OCI-LY1 (cell line): Measurements from ENCODE around the gene ZNF277.

Source experiments
- H2AFZ ChIP-seq: fragments of 200-600 bp; sonication (generic), shearing (Covaris generic); 2 replicates; pipeline ENCODE4 v1.6.0; 2014; ENCODE audit warnings: antibody characterized with exemption, mild to moderate bottlenecking, low read length
- H3F3A ChIP-seq: fragments of 200-600 bp; sonication (generic), shearing (Covaris generic); 2 replicates; pipeline ENCODE4 v1.6.0; 2014; ENCODE audit warnings: mild to moderate bottlenecking, antibody characterized with exemption, low read length, moderate library complexity; ENCODE audit not compliant: insufficient read depth
- H3K27ac ChIP-seq: fragments of 200-600 bp; sonication (generic); 2 replicates; pipeline ENCODE4 v1.5.1; 2014; ENCODE audit warnings: low read length, mixed run types, mild to moderate bottlenecking, low read depth; ENCODE audit not compliant: poor library complexity, severe bottlenecking
- H3K27me3 ChIP-seq: fragments of 200-600 bp; sonication (generic); 2 replicates; pipeline ENCODE4 v1.6.0; 2014; ENCODE audit warnings: antibody characterized with exemption, mild to moderate bottlenecking, low read length, moderate library complexity; ENCODE audit not compliant: insufficient read depth
- H3K36me3 ChIP-seq: fragments of 200-600 bp; sonication (generic); 2 replicates; pipeline ENCODE4 v1.6.1; 2014; ENCODE audit warnings: mild to moderate bottlenecking, antibody characterized with exemption, low read length, moderate library complexity, mixed read lengths; ENCODE audit not compliant: insufficient read depth
- H3K4me1 ChIP-seq: fragments of 200-600 bp; sonication (generic); 2 replicates; pipeline ENCODE4 v1.5.1; 2014; ENCODE audit warnings: mild to moderate bottlenecking, low read length, moderate library complexity; ENCODE audit not compliant: insufficient read depth, severe bottlenecking
- H3K4me2 ChIP-seq: fragments of 200-600 bp; sonication (generic), shearing (Covaris generic); 2 replicates; pipeline ENCODE4 v1.6.1; 2014; ENCODE audit warnings: low read length
- H3K4me3 ChIP-seq: fragments of 200-600 bp; sonication (generic); 2 replicates; pipeline ENCODE4 v1.5.1; 2014; ENCODE audit warnings: low read length, low read depth, mild to moderate bottlenecking, mixed read lengths; ENCODE audit not compliant: poor library complexity, severe bottlenecking
- H3K79me2 ChIP-seq: fragments of 200-600 bp; shearing (Covaris generic); 2 replicates; pipeline ENCODE4 v1.6.1; 2016; ENCODE audit warnings: mixed run types, low read length, mixed read lengths; ENCODE audit not compliant: insufficient read depth
- H3K9ac ChIP-seq: fragments of 200-600 bp; sonication (generic), shearing (Covaris generic); 2 replicates; pipeline ENCODE4 v1.6.1; 2014; ENCODE audit warnings: mild to moderate bottlenecking, low read length, mixed read lengths
- H3K9me2 ChIP-seq: fragments of 200-600 bp; sonication (generic), shearing (Covaris generic); 2 replicates; pipeline ENCODE4 v1.6.1; 2014; ENCODE audit warnings: low read depth, mild to moderate bottlenecking, low read length, mixed read lengths
- H3K9me3 ChIP-seq: fragments of 200-600 bp; shearing (Covaris generic); 2 replicates; pipeline ENCODE4 v1.6.1; 2014; ENCODE audit warnings: low read length, mixed read lengths
- H4K20me1 ChIP-seq: fragments of 200-600 bp; sonication (generic), shearing (Covaris generic); 2 replicates; pipeline ENCODE4 v1.6.0; 2016; ENCODE audit warnings: mild to moderate bottlenecking, low read length; ENCODE audit not compliant: insufficient read depth
- CTCF ChIP-seq: fragments of 200-600 bp; sonication (generic), shearing (Covaris generic); IDR thresholded peaks from 2 replicates; pipeline ENCODE4 v1.5.1; 2017; ENCODE audit warnings: mild to moderate bottlenecking, antibody characterized with exemption, low read length, moderate library complexity, mixed read lengths
- EZH2 ChIP-seq: fragments of 200-600 bp; sonication (generic), shearing (Covaris generic); IDR thresholded peaks from 2 replicates; pipeline ENCODE4 v1.8.0; 2017; ENCODE audit warnings: borderline replicate concordance, mixed run types, mild to moderate bottlenecking, antibody characterized with exemption, low read length, moderate library complexity, mixed read lengths

Gene ZNF277

DNA sequence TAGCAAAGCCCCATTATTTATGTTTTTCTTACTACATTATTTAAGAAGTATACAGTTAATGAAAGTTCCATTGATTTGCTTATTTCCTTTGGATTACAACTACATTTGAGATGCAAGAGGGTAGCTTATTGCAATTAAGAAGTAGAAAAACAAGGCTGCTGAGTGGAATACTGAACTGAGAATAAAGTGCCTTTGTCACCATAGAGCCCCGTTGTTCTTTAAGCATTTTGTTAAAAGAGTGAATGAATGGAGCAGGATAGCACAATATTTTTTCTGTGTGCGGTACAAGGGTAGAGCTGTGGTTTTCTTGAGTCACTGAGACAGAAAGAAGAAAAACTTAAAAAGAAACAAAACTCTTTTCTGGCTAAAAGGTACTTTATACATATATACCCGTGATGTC lies 45.6 kb downstream of the ZNF277 start:
- no peak overlapping the region for H3K4me2 ChIP-seq
- H3K9ac ChIP-seq = no peak overlapping the region
- no peaks in the 10 kb centered on the region for H3K36me3 ChIP-seq
- H3K4me1 ChIP-seq = no peaks in the 10 kb centered on the region
- H2AFZ ChIP-seq = no peak overlapping the region
- no peaks in the 10 kb centered on the region for H3K9me3 ChIP-seq
- H3F3A ChIP-seq = no peaks in the 10 kb centered on the region
- H3K9me2 ChIP-seq = no peaks in the 10 kb centered on the region
- no peak overlapping the region for H3K4me3 ChIP-seq
- no peaks in the 10 kb centered on the region for H4K20me1 ChIP-seq
- TF ChIP-seq EZH2 (no peak), CTCF (no peak)
- no peaks in the 10 kb centered on the region for H3K27me3 ChIP-seq
- H3K27ac ChIP-seq = no peak overlapping the region
- no peaks in the 10 kb centered on the region for H3K79me2 ChIP-seq

- H3K4me2 ChIP-seq = no peak overlapping the region
- H3K27me3 ChIP-seq = no peaks in the 10 kb centered on the region
- H3K4me1 ChIP-seq = no peaks in the 10 kb centered on the region
- H3K9ac ChIP-seq = no peak overlapping the region
- TF ChIP-seq EZH2 (no peak), CTCF (no peak)
- H4K20me1 ChIP-seq = no peaks in the 10 kb centered on the region
- H3F3A ChIP-seq = no peaks in the 10 kb centered on the region
- no peak overlapping the region for H2AFZ ChIP-seq
- no peaks in the 10 kb centered on the region for H3K36me3 ChIP-seq
- no peaks in the 10 kb centered on the region for H3K9me3 ChIP-seq
- no peak overlapping the region for H3K27ac ChIP-seq
- H3K9me2 ChIP-seq = no peaks in the 10 kb centered on the region
- H3K79me2 ChIP-seq = no peaks in the 10 kb centered on the region
- H3K4me3 ChIP-seq = no peak overlapping the region
Measured at GRCh38 chr7:112252691-112253090, 46.2 kb downstream of the ZNF277 start.

GRCh38 chr7:112254156-112254555 lies 47.7 kb downstream of the ZNF277 start:
- no peaks in the 10 kb centered on the region for H3K9me3 ChIP-seq
- H2AFZ ChIP-seq = no peak overlapping the region
- H3K27ac ChIP-seq = no peak overlapping the region
- no peaks in the 10 kb centered on the region for H3K27me3 ChIP-seq
- H3K9me2 ChIP-seq = no peaks in the 10 kb centered on the region
- H3K36me3 ChIP-seq = no peaks in the 10 kb centered on the region
- no peaks in the 10 kb centered on the region for H3K4me1 ChIP-seq
- H3F3A ChIP-seq = no peaks in the 10 kb centered on the region
- H3K4me3 ChIP-seq = no peak overlapping the region
- H3K9ac ChIP-seq = no peak overlapping the region
- TF ChIP-seq EZH2 (no peak), CTCF (no peak)
- no peak overlapping the region for H3K4me2 ChIP-seq
- no peaks in the 10 kb centered on the region for H4K20me1 ChIP-seq
- H3K79me2 ChIP-seq = no peaks in the 10 kb centered on the region
